Posterior vena cava (tissue), 2 donors: ENCODE measurements around the gene CACNA1B. TPM values are rescaled to one million over a fixed set of nuclear protein-coding genes. Genes with fewer than 3 reads are reported as not detected.

Experiments used
- DNase-seq: peaks from one replicate; pipeline ENCODE4 v3.0.0-alpha.2; 2020; ENCODE audit warnings: low spot score
- intact Hi-C, 2 donors: fragments of 100-400 bp; cut with DNase I; formaldehyde crosslinking; loops; one replicate each; pipeline versions ENCODE4 v1.14.1 to v1.14.2; 2022 to 2023
- total RNA-seq, 2 donors: library from RNA; stranded (reverse); fragmentation: NEBNext Ultra II Directional; extraction: Animal tissue kit (Norgen Biotek cat#: 25700); gene quantifications; one replicate each; pipeline ENCODE4 v1.2.1, GENCODE V29; 2021
- donor health status: DM: yes; HTN: yes; CAD: no.
- donor health status: DM: yes; HTN: yes; CAD: no.

CACNA1B gene
- total RNA-seq, 2 donors from 2014 or later, result 0.09 to 0.10 TPM

GRCh38 chr9:137860361-137860760 lies 17.2 kb upstream of the CACNA1B start:
- intact Hi-C loops, result no loop called here
- DNase-seq, result no peak

- intact Hi-C loops, result no loop called here
- DNase-seq, result no peak
Observed at GRCh38 chr9:137865581-137866145, 11.9 kb upstream of the CACNA1B start.

- no peak for DNase-seq
- intact Hi-C loops, result no loop called here
Observed at GRCh38 chr9:137866226-137867141, 11.1 kb upstream of the CACNA1B start.

- intact Hi-C loops, result no loop called here
- no peak for DNase-seq
Observed at GRCh38 chr9:137870432-137870831, 7.2 kb upstream of the CACNA1B start.

GRCh38 chr9:137872296-137872695 lies 5.3 kb upstream of the CACNA1B start:
- intact Hi-C loops, result no loop called here
- no peak for DNase-seq

- DNase-seq, result no peak
- intact Hi-C loops, result no loop called here
Observed at GRCh38 chr9:137873408-137873807, 4.2 kb upstream of the CACNA1B start.

- DNase-seq, result no peak
- intact Hi-C loops, result no loop called here
Observed at GRCh38 chr9:137873858-137874362, 3.7 kb upstream of the CACNA1B start.

GRCh38 chr9:137875354-137875753 lies 2.2 kb upstream of the CACNA1B start:
- intact Hi-C loops, result no loop called here
- DNase-seq, result no peak

- intact Hi-C loops, result no loop called here
- no peak for DNase-seq
Observed at GRCh38 chr9:137875846-137876245, 1.7 kb upstream of the CACNA1B start.

- intact Hi-C loops, result no loop called here
- DNase-seq, result no peak
Observed at GRCh38 chr9:137876269-137876668, 1.3 kb upstream of the CACNA1B start.

- peak; percentile 76 for DNase-seq
- intact Hi-C loops, result no loop called here
Observed at GRCh38 chr9:137876781-137877386, 698 bp upstream of the CACNA1B start.

GRCh38 chr9:137878146-137878941 lies 762 bp downstream of the CACNA1B start:
- DNase-seq, result no peak
- intact Hi-C loops, result no loop called here

- intact Hi-C loops, result no loop called here
- no peak for DNase-seq
Observed at GRCh38 chr9:137879052-137879451, 1.5 kb downstream of the CACNA1B start.

- DNase-seq, result no peak
Observed at GRCh38 chr9:137879566-137880150, 2.1 kb downstream of the CACNA1B start.

GRCh38 chr9:137880160-137880975 lies 2.8 kb downstream of the CACNA1B start:
- intact Hi-C loops, result no loop called here
- no peak for DNase-seq

More at GRCh38 chr9:137879566-137880150, 2.1 kb downstream of the CACNA1B start:
- intact Hi-C loops, result no loop called here

- DNase-seq, result no peak
- intact Hi-C loops, result no loop called here
Observed at GRCh38 chr9:137880976-137881530, 3.5 kb downstream of the CACNA1B start.

GRCh38 chr9:137881591-137882505 lies 4.3 kb downstream of the CACNA1B start:
- intact Hi-C loops, result no loop called here
- no peak for DNase-seq
